HL-60 (cell line): ENCODE results near the gene BAZ2B.

Experiments used
- GABPA ChIP-seq: IDR thresholded peaks from 2 replicates; pipeline ENCODE4 v1.6.1; 2012; ENCODE audit warnings: low read depth
- POLR2AphosphoS5 ChIP-seq: IDR thresholded peaks from 2 replicates; pipeline ENCODE4 v1.6.1; 2012; ENCODE audit warnings: low read depth
- SPI1 ChIP-seq: IDR thresholded peaks from 2 replicates; pipeline ENCODE4 v1.6.1; 2012; ENCODE audit warnings: low read depth, mild to moderate bottlenecking, borderline replicate concordance
- TF ChIP-seq, protein P1 (sequence below): IDR thresholded peaks from one replicate; pipeline ENCODE4 v1.5.1; 2011; ENCODE audit warnings: low read length, control low read depth, inconsistent platforms; ENCODE audit not compliant: insufficient read depth
- TF ChIP-seq, protein P2 (sequence below): IDR thresholded peaks from 2 replicates; pipeline ENCODE4 v1.6.1; 2012; ENCODE audit warnings: low read depth; ENCODE audit not compliant: insufficient replicate concordance

DNA sequence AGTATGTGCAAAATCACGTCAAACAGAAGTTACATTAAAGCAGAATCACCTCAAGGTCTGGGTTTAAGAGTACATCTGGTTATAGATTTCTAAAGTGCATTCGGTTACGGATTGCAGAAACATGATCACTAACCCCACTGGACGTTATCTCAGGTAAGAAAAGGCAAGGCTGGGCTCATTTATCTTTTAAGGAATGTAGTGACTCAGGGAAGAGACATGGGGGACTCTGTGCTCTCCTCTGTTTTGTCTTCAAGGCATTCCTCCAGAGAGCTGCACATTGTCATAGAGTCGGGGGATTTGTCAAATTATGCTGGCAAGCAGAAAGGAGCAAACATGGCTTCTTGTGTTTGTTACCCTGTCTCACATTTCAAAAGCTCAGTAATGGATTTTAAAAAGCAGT lies 344.2 kb downstream of the BAZ2B start:
- TF ChIP-seq, protein P1, sequence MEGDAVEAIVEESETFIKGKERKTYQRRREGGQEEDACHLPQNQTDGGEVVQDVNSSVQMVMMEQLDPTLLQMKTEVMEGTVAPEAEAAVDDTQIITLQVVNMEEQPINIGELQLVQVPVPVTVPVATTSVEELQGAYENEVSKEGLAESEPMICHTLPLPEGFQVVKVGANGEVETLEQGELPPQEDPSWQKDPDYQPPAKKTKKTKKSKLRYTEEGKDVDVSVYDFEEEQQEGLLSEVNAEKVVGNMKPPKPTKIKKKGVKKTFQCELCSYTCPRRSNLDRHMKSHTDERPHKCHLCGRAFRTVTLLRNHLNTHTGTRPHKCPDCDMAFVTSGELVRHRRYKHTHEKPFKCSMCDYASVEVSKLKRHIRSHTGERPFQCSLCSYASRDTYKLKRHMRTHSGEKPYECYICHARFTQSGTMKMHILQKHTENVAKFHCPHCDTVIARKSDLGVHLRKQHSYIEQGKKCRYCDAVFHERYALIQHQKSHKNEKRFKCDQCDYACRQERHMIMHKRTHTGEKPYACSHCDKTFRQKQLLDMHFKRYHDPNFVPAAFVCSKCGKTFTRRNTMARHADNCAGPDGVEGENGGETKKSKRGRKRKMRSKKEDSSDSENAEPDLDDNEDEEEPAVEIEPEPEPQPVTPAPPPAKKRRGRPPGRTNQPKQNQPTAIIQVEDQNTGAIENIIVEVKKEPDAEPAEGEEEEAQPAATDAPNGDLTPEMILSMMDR, result no peak
- no peak for TF ChIP-seq POLR2AphosphoS5
- TF ChIP-seq SPI1, result no peak
- TF ChIP-seq, protein P2, sequence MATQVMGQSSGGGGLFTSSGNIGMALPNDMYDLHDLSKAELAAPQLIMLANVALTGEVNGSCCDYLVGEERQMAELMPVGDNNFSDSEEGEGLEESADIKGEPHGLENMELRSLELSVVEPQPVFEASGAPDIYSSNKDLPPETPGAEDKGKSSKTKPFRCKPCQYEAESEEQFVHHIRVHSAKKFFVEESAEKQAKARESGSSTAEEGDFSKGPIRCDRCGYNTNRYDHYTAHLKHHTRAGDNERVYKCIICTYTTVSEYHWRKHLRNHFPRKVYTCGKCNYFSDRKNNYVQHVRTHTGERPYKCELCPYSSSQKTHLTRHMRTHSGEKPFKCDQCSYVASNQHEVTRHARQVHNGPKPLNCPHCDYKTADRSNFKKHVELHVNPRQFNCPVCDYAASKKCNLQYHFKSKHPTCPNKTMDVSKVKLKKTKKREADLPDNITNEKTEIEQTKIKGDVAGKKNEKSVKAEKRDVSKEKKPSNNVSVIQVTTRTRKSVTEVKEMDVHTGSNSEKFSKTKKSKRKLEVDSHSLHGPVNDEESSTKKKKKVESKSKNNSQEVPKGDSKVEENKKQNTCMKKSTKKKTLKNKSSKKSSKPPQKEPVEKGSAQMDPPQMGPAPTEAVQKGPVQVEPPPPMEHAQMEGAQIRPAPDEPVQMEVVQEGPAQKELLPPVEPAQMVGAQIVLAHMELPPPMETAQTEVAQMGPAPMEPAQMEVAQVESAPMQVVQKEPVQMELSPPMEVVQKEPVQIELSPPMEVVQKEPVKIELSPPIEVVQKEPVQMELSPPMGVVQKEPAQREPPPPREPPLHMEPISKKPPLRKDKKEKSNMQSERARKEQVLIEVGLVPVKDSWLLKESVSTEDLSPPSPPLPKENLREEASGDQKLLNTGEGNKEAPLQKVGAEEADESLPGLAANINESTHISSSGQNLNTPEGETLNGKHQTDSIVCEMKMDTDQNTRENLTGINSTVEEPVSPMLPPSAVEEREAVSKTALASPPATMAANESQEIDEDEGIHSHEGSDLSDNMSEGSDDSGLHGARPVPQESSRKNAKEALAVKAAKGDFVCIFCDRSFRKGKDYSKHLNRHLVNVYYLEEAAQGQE, result no peak
- TF ChIP-seq GABPA, result no peak
